CD1c-positive myeloid dendritic cell (primary cell): Measurements from ENCODE around the gene PDE6G.

Experiments used
- DNase-seq: peaks from one replicate; pipeline ENCODE4 v3.0.0-alpha.2; 2016; ENCODE audit errors: extremely low spot score

PDE6G gene

GRCh38 chr17:81656118-81656743, at the start of gene PDE6G:
Gene PDE6G (minus strand): TSS chr17:81656542. CDS start chr17:81653305, 3,237 bp downstream.
- DNase-seq = no peak

- DNase-seq = no peak
These were observed 49.3 kb upstream of the PDE6G start for GRCh38 chr17:81705518-81706231.

GRCh38 chr17:81703747-81704654, 47.7 kb upstream of the PDE6G start:
- DNase-seq = peak; percentile 4

DNA sequence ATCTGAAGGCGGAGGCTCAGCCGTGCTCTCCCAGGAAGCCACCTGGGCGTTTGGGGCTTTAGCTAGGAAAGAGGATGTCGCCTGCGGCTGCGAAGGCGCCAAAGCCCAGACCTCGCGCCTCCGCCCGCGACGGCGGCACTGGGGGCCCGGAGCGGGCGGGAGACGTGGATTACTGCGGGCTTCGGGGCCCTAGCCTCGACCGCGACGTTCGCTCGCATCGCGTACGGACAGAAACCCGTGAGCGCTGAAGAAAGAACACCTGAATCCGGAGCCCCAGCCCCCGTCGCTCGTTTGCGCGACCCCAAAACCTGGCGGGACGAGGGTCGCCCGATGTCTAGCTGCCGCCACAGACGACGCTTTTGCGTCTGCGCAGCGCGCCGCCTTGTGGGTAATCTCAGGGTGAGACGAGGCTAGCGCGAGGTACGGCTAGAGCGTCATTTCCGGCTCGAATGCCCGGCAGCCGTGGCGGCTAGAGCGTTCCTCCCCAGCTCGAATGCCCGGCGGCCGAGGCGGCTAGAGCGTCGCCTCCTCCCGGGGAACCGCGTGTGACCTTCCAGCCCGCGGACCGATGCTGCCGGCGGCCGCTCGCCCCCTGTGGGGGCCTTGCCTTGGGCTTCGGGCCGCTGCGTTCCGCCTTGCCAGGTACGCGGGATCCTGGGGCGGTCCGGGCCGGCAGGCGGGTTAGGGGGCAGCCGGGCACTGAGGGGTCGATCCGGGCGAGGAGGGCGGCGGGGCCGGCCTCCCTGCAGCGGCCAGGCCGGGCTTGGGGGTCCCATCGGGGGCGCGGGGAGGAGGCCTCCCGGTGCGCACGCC, 46.8 kb upstream of the PDE6G start, which contains the start of gene MRPL12:
Gene MRPL12 (plus strand): TSS at position 434 of the 813 bp plus-strand sequence. CDS start 135 bp downstream, at position 569.
- DNase-seq = peak; percentile 95

DNA sequence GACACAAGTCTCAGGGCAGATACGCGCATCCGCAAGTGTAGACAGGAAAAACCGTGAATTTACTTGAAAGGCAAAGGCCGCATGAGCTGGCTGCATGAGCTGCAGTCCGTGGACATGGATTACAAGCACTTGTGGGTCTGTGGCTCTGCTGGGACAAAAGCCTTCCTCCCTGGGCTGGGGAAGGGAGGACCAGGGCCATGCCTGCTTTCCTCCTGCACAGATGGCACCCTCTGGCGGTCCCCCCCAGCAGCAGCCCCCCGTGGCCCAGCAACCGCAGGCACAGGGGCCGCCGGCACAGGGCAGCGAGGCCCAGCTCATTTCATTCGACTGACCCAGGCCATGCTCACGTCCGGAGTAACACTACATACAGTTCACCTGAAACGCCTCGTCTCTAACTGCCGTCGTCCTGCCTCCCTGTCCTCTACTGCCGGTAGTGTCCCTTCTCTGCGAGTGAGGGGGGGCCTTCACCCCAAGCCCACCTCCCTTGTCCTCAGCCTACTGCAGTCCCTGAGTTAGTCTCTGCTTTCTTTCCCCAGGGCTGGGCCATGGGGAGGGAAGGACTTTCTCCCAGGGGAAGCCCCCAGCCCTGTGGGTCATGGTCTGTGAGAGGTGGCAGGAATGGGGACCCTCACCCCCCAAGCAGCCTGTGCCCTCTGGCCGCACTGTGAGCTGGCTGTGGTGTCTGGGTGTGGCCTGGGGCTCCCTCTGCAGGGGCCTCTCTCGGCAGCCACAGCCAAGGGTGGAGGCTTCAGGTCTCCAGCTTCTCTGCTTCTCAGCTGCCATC, 45.1 kb upstream of the PDE6G start:
- DNase-seq = no peak

DNA sequence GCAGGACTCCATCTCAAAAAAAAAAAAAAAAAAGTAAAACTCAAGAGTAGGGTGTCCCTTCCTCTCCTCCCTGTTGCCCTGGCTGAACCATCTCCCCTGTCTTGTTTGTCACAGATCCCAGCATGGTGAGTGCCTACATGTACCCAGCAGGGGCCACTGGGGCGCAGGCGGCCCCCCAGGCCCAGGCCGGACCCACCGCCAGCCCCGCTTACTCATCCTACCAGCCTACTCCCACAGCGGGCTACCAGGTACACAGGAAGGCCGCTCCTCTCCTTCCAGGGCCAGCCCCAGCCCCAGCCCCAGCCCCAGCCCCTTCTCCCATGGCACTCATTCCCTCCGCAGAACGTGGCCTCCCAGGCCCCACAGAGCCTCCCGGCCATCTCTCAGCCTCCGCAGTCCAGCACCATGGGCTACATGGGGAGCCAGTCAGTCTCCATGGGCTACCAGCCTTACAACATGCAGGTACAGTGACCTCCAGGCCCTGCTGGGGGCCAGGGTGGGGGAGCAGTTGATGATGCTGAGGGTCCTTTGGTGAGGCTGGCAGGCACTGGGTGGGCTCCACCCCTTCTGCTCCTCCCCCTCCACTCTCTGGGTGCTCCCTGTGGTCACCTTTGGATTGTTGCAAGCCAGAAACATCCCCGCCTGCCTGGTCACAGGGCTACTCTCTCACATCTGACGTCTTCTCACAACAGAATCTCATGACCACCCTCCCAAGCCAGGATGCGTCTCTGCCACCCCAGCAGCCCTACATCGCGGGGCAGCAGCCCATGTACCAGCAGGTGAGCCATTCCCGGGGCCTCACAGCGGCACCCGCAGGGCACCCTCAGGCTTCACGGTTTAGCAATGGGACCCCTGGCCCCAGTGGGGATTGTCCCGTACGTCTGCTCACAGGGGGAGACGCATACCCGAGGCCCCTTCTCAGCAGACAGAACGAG, 44.3 kb upstream of the PDE6G start:
- no peak for DNase-seq

GRCh38 chr17:81697261-81698044, 41.1 kb upstream of the PDE6G start:
- no peak for DNase-seq

- no peak for DNase-seq
These were observed 40.0 kb upstream of the PDE6G start for GRCh38 chr17:81696218-81696941.

GRCh38 chr17:81695801-81696200, 39.5 kb upstream of the PDE6G start:
- DNase-seq = no peak

- no peak for DNase-seq
These were observed 38.9 kb upstream of the PDE6G start for GRCh38 chr17:81695211-81695610.

- no peak for DNase-seq
These were observed 38.5 kb upstream of the PDE6G start for GRCh38 chr17:81694810-81695209.

- no peak for DNase-seq
These were observed 37.3 kb upstream of the PDE6G start for GRCh38 chr17:81693509-81694210.

GRCh38 chr17:81691608-81692007, 35.3 kb upstream of the PDE6G start:
- no peak for DNase-seq

DNA sequence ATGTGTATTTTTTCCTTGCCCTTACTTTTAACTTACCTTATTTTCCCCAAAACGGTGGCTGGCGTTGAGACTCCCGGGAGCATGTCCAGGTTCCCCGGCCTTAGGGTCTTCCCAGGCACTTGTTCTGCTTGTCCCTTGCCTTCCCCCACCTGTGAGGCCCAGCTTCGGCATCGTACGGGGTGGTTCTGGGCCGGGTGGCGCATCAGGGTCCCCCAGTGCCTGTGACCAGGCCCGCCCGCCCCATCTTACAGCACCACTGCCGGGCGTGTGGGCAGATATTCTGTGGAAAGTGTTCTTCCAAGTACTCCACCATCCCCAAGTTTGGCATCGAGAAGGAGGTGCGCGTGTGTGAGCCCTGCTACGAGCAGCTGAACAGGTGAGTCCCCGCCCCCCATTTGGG, 34.9 kb upstream of the PDE6G start:
- DNase-seq = no peak

DNA sequence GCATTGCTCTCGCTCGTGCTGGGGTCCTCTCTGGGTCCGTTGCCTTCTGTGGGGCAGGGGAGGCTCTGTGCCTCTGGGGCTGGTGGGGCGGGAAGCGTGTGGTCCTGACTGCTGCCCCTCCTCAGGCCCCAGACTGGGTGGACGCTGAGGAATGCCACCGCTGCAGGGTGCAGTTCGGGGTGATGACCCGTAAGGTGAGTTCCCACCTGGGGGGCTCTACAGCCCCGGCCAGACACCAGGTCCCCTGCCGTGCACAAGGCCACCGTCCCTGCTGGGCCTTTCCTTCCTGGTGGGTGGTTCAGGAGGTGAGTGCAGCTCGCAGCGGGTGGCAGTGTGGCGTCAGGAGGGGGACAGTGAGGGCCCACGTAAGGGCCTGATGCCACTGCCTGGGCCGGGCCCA, 34.2 kb upstream of the PDE6G start:
- no peak for DNase-seq

DNA sequence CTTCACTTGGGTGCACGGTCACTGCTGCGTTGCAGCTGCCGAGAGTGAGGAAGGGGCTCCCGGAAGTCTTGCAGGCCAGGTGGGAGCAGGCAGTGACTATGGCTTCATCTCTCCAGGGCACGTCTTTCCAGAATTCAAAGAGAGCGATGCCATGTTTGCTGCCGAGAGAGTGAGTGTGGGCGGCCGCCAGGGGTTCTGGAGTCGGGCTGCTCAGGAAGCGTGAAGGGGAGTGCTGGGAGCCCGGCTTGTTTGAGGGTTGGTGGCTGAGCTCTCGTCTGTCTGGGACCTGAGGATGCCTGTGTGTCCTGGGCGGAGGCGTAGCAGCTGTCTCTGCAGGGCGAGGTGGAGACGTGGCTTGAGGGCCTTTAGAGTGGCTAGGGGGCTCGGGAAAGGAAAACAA, 33.7 kb upstream of the PDE6G start:
- no peak for DNase-seq

DNA sequence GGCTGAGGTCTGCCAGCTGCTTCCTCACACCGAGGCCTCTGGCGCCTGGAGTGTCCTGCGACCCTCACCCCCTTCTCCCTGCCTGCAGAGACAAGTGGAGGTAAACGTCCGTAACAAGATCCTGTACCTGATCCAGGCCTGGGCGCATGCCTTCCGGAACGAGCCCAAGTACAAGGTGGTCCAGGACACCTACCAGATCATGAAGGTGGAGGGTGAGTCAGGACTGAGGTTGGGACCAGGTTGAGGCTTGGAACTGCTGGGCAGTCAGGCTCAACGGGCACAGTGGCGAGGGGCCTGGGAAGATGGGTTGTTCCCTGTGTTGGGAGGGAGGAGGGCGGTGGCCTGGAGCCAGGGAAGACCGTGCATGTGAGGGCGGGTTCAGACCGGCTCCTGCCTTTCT, 32.3 kb upstream of the PDE6G start:
- DNase-seq = no peak
